HG02642 (cell line): ENCODE data around the gene EIF5AL1.
"Not testable (repeated sequence)": the region's sequence is repeated elsewhere in the genome, so short reads cannot be mapped to it uniquely, and the experiment has no call there.

Experiments used
- ATAC-seq: cut with Tn5 transposase; IDR thresholded peaks from one replicate; pipeline ENCODE4 v1.9.1; 2021; ENCODE audit warnings: mild to moderate bottlenecking; ENCODE audit not compliant: unreplicated experiment, poor library complexity

The EIF5AL1 gene

DNA sequence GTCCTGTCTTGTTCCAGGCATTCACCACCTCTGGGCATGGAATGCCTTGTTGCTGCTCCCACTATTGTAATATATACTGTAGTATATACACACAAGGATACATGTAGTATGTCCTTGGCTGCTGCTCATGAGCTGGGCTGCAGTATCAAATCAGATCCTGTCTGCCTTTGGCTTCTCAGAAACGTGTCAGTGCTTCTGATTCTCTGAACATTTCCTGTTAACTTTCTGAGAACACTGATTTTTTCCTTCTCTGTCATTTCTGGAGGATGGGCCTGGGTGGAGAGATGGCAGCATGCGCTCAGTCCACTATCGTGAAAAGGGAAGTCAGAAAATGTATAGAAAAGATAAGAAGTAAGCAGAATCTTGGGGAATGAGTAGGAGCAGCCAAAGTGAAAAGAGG, 35.6 kb downstream of the EIF5AL1 start:
- ATAC-seq: no peak

DNA sequence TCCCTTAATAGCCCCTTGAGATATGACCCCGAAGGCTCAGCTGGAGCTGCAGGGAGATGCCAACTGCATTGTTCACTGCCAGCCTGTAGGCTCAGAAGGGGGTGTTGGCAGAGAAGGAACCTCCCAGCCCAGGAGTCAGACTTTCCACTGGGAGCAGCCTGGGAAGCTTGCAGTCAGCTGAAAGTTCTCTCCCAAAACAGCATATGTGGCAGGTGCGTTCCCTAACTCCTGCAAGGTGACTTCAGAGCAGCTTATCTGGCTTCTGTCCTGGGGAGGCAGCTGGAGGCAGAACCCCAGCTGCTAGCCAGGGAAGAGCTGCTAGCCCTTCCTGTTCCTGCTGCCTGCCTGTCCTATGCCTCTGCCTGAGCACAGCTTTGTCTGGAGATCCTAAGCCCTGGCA, 39.8 kb downstream of the EIF5AL1 start:
- ATAC-seq: no peak

DNA sequence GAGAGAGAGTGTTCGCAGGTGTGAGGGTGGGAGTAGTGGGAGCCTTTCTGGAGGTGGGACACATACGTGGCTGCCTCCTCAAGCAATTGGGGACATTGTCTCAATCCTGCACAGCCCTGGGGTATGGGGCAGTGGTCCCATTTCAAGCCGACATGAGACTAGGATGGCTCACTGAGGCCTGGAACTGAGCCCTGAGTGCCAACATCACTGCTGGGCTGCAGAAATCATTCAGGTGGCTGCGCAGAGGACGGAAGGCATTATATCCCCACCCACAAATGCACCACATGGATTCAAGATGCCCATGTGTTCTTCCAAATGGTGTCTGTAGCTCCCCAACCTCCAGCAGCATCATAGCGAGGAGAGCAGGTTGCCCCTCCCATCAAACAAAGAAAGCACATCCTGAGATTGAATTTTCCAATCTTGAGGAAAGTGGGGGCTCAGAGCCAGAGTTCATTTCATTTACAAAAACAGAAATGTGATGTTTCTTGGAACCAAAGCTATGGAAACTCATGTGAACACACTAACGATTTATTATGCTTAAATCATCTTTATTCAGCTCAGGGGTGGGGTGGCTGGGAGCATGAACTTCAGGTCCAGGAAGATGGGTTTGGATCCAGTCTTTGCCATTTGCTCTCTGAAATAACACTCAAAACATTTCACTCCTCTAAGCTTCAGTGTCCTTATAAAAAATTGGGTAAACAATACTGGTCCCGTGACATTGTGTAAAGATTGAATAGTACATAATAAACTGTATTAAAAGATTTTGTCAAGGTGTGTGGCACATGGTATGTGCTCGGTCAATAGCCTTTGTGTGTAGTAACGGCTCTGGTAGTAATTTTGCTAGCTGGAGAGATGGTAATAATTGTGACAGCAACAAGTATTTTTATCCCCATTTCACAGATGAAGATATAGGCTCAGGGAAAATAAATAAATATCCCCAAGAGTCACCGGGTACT, 43.3 kb downstream of the EIF5AL1 start:
- no peak for ATAC-seq

DNA sequence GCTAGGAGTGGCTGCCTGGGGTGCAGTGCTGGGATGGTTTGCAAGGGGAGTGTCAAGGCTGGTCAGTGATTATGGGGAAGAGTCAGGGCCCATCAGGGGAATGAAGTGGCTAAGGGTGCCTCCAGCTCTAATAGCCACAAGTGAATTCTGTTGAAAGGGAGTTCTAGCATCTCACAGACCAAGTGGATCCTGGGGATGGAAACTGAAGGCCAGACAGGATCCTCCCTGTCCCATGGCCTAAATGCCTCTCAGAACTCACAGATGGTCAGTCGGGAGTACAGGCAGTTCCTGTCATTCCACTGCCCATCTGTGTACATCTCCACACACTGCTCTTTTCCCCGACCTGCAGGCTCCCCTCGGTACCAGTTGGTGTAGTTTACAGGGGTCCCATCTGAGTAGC, 44.6 kb downstream of the EIF5AL1 start:
- not testable (repeated sequence) for ATAC-seq

DNA sequence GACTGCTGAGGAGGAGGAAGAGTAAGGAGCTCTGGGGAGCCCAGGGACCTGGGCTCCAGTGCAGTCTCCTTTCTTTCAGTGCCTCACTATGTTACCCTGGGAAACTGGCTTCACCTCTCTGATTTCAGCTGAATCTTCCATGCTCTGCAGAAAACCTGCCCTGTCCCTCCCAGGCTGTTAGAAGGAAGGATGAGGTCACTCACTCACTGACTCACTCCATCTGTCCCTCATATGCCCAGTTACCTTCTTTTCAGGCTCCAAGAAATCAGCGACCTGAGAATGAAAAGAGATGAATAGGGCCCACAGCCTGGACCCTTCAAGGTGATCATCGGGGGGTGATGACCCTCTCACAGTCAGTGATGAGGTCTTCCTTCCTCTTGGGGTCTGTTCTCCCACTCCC, 47.4 kb downstream of the EIF5AL1 start:
- no peak for ATAC-seq

DNA sequence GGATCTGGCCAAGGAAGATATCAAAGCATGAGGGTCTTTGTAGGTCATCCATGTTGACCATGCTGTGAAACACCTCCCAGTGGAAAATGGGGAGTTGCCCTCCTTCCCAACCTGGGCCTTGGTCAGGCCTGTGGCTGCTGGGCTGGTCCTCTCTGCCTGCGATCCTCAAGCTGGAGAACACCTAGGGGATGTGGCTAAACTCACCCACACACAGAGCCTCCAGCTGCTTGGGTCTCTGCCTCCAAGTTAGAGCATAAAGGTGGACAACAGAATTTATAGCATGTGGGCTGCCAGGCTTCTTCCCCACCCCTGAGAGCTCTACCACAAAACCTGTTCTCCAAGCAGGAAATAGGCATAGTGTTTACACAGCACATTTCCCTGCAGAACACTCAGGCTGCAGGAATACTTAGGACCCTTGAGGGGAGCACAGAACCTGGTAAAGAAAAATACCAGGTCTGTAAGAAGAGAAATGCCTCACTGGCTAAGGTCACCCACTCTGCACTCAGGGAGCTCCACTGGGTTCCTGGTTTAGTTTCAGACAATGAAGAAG, 47.9 kb downstream of the EIF5AL1 start, which contains the start of gene SFTPA2:
TSS of gene SFTPA2 (minus strand) at position 248 of the 550 bp plus-strand sequence. CDS start 924 bp downstream, outside the sequence.
- no peak for ATAC-seq

DNA sequence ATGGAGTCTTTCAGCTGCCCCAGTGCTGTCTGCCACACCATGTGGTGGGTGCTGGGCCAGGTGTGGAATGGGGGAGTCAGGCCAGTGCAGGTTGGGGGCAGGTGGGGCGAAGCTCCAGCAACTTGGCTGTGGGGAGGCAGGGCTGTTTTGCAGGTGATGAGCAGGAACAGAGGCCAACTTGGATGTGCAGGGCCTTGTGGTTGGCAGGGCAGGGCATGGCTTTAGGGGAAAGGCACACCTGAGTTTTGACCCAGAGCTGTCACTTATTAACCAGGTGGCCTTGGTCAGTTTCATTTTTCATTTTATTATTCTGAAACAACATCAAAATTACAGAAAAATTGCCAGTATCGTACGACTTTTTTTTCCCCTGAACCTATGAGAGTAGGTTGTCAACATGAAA, 48.9 kb downstream of the EIF5AL1 start:
- no peak for ATAC-seq

DNA sequence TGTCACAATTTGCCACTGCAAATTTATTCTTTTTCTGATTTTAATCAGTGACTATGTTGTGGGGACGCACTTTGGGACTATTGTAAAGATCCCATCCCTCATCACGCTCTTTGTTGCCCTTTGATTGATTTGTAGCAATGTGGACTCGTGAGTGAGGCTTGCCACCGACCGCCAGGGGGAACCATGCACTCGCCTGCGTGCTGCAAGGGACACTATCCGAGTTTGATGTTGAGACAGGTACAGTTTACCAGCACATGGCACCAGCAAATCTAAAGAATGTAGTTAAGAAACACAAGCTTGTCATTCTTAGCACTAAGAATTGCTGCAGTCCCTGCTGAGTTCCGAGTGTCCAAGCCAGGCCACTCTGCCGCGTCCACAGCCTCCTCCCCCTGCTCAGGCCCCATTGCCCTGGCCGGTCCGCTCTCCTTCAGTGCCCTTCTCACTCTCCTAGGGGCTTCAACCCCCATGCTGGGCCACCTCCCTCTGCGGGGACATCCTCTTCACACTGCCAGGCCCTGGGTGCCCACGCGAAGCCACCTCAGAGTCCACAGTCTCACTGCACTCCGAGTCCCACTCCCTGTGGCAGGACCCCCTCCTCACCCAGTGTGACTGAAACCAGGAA, 49.9 kb downstream of the EIF5AL1 start:
- ATAC-seq: peak; percentile 63

DNA sequence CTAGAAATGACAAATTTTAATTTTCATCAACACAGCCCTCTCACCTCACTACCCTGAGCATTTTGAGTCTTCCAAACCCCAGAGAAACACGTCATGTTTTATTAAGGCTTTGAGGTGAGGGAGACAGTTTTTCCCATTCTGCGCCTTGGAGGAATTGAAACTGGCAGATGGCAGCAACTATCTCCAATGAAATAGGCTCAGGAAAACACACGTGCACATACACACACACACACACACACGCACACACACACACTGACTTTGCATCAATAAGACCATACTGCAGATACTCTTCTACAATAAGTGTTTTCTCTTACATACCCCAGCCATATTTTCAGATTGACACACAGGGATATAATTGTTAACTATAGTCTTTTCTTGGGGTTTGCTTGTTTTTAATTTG, 51.1 kb downstream of the EIF5AL1 start:
- no peak for ATAC-seq
